HepG2 (cell line): ENCODE measurements around the gene CERS5. TPM values are rescaled to one million over a fixed set of nuclear protein-coding genes. Genes with fewer than 3 reads are reported as not detected.

Experiments
- GFI1 ChIP-seq: sonication (generic); formaldehyde crosslinking; IDR thresholded peaks from 2 replicates; pipeline ENCODE4 v1.5.0; 2020; ENCODE audit warnings: missing genetic modification reagents, mild to moderate bottlenecking, borderline replicate concordance
- KAT7 ChIP-seq: IDR thresholded peaks from 2 replicates; pipeline ENCODE4 v1.6.1; 2018; ENCODE audit warnings: borderline replicate concordance, missing compliant biosample characterization
- MAFG ChIP-seq: sonication (generic); formaldehyde crosslinking; IDR thresholded peaks from 2 replicates; pipeline ENCODE4 v1.5.1; 2020; ENCODE audit warnings: mild to moderate bottlenecking, missing genetic modification reagents
- PHF8 ChIP-seq: sonication (generic); formaldehyde crosslinking; IDR thresholded peaks from 2 replicates; pipeline ENCODE4 v1.5.0; 2020; ENCODE audit warnings: missing genetic modification reagents
- SRSF1 ChIP-seq: fragments of 200-400 bp; formaldehyde crosslinking; optimal IDR thresholded peaks from 2 replicates; pipeline ENCODE3; 2017; ENCODE audit warnings: mild to moderate bottlenecking, low read depth, low read length, moderate library complexity
- TARDBP ChIP-seq: sonication (generic); formaldehyde crosslinking; IDR thresholded peaks from 2 replicates; pipeline ENCODE4 v1.8.0; 2022; ENCODE audit warnings: mild to moderate bottlenecking, missing genetic modification reagents
- TCF7L2 ChIP-seq: IDR thresholded peaks from 2 replicates; pipeline ENCODE4 v1.6.1; 2011; ENCODE audit warnings: mild to moderate bottlenecking, low read depth, low read length, moderate library complexity
- ZBTB40 ChIP-seq, 2 experiments: fragments of 450-650 bp in 1 of 2; sonication (generic) in 1 of 2; formaldehyde crosslinking in 1 of 2; IDR thresholded peaks; 2 replicates each; pipeline versions ENCODE4 v1.6.1 to v1.8.0; 2016 to 2022; ENCODE audit warnings: antibody characterized with exemption in 1 of 2, mild to moderate bottlenecking in 1 of 2, missing genetic modification reagents in 1 of 2
- ZNF24 ChIP-seq: fragments of 450-650 bp; IDR thresholded peaks from 2 replicates; pipeline ENCODE4 v1.6.1; 2017; ENCODE audit warnings: antibody characterized with exemption, mild to moderate bottlenecking
- polyA plus RNA-seq, 8 experiments: library from polyadenylated mRNA; depleted of rRNA in 3 of 8; stranded (reverse) in 7 of 8; unstranded in 1 of 8; fragments of >200 nt; fragmentation: Illumina TruSeq in 4 of 8; extraction: Trizol in 4 of 8; gene quantifications; 2 replicates each; pipeline versions ENCODE4 v1.2.1 to v1.2.3, GENCODE V29; 2011 to 2016; ENCODE audit warnings: low read depth in 4 of 8, missing spikeins in 1 of 8, mixed read lengths in 1 of 8; ENCODE audit not compliant: insufficient read depth in 1 of 8
- total RNA-seq, 5 experiments: library from RNA; depleted of rRNA; stranded (reverse); fragments of >200 nt; fragmentation: Illumina TruSeq; extraction: Trizol; gene quantifications; 2 replicates each; pipeline ENCODE4 v1.2.3, GENCODE V29; 2016; ENCODE audit warnings: low read depth in 1 of 5
- TF ChIP-seq, protein P1 (sequence below): sonication (generic); formaldehyde crosslinking; IDR thresholded peaks from 2 replicates; pipeline ENCODE4 v1.8.0; 2022; ENCODE audit warnings: mild to moderate bottlenecking, missing genetic modification reagents, moderate library complexity
- TF ChIP-seq, protein P2 (sequence below), 2 experiments: sonication (generic) in 1 of 2; formaldehyde crosslinking in 1 of 2; IDR thresholded peaks; 2 replicates each; pipeline versions ENCODE4 v1.4.0 to v1.6.1; 2016 to 2020; ENCODE audit warnings: borderline replicate concordance in 1 of 2, low read depth in 1 of 2, mild to moderate bottlenecking in 1 of 2, missing genetic modification reagents in 1 of 2
- TF ChIP-seq, protein P3 (sequence below): sonication (generic); formaldehyde crosslinking; IDR thresholded peaks from 2 replicates; pipeline ENCODE4 v1.4.0; 2020; ENCODE audit warnings: missing genetic modification reagents

Gene CERS5
- total and polyA plus RNA-seq, 2 of the 13 experiments (the other 11 are each of a cell fraction or from before 2014, with no cell fraction given) = 22.3 to 48.8 TPM

- TF ChIP-seq TARDBP (CRISPR knock-in tag) = peak; percentile 9; the same call in 1 of the 2 replicates
- TF ChIP-seq ZNF24 = no peak
- peak; percentile 34; the same call in 1 of the 2 replicates for TF ChIP-seq GFI1 (CRISPR knock-in tag)
- peak; percentile 82; the same call in 1 of the 2 replicates for TF ChIP-seq KAT7
- TF ChIP-seq, protein P1, sequence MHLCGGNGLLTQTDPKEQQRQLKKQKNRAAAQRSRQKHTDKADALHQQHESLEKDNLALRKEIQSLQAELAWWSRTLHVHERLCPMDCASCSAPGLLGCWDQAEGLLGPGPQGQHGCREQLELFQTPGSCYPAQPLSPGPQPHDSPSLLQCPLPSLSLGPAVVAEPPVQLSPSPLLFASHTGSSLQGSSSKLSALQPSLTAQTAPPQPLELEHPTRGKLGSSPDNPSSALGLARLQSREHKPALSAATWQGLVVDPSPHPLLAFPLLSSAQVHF (CRISPR knock-in tag) = no peak
- TF ChIP-seq ZBTB40 (IDR thresholded peaks at IDR 0.05) = no peak
- TF ChIP-seq ZBTB40 (CRISPR knock-in tag; IDR thresholded peaks at IDR 0.05) = peak; percentile 51; the same call in 1 of the 2 replicates
- TF ChIP-seq MAFG = no peak
- no peak for TF ChIP-seq TCF7L2
- TF ChIP-seq, protein P2, sequence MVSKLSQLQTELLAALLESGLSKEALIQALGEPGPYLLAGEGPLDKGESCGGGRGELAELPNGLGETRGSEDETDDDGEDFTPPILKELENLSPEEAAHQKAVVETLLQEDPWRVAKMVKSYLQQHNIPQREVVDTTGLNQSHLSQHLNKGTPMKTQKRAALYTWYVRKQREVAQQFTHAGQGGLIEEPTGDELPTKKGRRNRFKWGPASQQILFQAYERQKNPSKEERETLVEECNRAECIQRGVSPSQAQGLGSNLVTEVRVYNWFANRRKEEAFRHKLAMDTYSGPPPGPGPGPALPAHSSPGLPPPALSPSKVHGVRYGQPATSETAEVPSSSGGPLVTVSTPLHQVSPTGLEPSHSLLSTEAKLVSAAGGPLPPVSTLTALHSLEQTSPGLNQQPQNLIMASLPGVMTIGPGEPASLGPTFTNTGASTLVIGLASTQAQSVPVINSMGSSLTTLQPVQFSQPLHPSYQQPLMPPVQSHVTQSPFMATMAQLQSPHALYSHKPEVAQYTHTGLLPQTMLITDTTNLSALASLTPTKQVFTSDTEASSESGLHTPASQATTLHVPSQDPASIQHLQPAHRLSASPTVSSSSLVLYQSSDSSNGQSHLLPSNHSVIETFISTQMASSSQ (IDR thresholded peaks at IDR 0.05; ENCODE audit: low read depth) = no peak
- TF ChIP-seq, protein P2 (CRISPR knock-in tag; IDR thresholded peaks at IDR 0.05; ENCODE audit: borderline replicate concordance) = no peak
- TF ChIP-seq, protein P3, sequence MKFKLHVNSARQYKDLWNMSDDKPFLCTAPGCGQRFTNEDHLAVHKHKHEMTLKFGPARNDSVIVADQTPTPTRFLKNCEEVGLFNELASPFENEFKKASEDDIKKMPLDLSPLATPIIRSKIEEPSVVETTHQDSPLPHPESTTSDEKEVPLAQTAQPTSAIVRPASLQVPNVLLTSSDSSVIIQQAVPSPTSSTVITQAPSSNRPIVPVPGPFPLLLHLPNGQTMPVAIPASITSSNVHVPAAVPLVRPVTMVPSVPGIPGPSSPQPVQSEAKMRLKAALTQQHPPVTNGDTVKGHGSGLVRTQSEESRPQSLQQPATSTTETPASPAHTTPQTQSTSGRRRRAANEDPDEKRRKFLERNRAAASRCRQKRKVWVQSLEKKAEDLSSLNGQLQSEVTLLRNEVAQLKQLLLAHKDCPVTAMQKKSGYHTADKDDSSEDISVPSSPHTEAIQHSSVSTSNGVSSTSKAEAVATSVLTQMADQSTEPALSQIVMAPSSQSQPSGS = 0 out of 2 replicates have a peak, but pooled peaks have one; percentile 8
- peak; percentile 78 for TF ChIP-seq PHF8
- TF ChIP-seq SRSF1 = peak; percentile 60
These were observed at the start of gene CERS5 (continued) for GRCh38 chr12:50167049-50167828.
